Pancreas (tissue), 10 donors: ENCODE results near the gene ORM1. TPM values are rescaled to one million over a fixed set of nuclear protein-coding genes. Genes with fewer than 3 reads are reported as not detected.

Experiments used
- ATAC-seq, 4 donors: fragments of 200-7000 bp; cut with Tn5 transposase; one replicate each; pipeline versions ENCODE4 v1.8.0 to v1.9.1; 2020; ENCODE audit warnings: mild to moderate bottlenecking in 4 of 4, moderate library complexity in 4 of 4
- DNase-seq, 6 donors: peaks; one replicate each; pipeline ENCODE4 v3.0.0-alpha.2; 2020
- FAIRE-seq: peaks from 2 replicates; lab custom pipeline; 2012; peaks lifted over from hg19 to GRCh38; lab: Jason Lieb, UNC
- H3K27ac ChIP-seq, 4 donors: fragments of 200-600 bp; sonication (generic); 1 replicate in 3 of 4; 2 replicates in 1 of 4; pipeline versions ENCODE4 v1.5.0 to v1.8.0; 2020
- H3K27me3 ChIP-seq, 4 donors: fragments of 200-600 bp; one replicate each; pipeline ENCODE4 v1.8.0; 2021
- H3K36me3 ChIP-seq, 3 donors: fragments of 200-600 bp; sonication (generic) in 1 of 3; one replicate each; pipeline versions ENCODE4 v1.5.0 to v1.8.0; 2020 to 2021
- H3K4me1 ChIP-seq, 3 donors: fragments of 200-600 bp; one replicate each; pipeline ENCODE4 v1.8.0; 2021
- H3K4me3 ChIP-seq, 4 donors: fragments of 200-600 bp; sonication (generic) in 2 of 4; one replicate each; pipeline versions ENCODE4 v1.5.0 to v1.8.0; 2020 to 2021
- H3K9me3 ChIP-seq, 4 donors: fragments of 200-600 bp; one replicate each; pipeline ENCODE4 v1.8.0; 2021
- CTCF ChIP-seq, 4 donors: fragments of 200-600 bp; sonication (generic) in 3 of 4; IDR thresholded peaks; one replicate each; pipeline versions ENCODE4 v1.5.0 to v1.8.0; 2021; ENCODE audit warnings: antibody characterized with exemption in 4 of 4
- WGBS, 2 donors: extraction: QIAGEN DNeasy Blood & Tissue Kit; methylation state at CpG; one replicate each; pipeline ENCODE4 v1.1.7; 2013; 5-methylcytosine and 5-hydroxymethylcytosine counted together
- intact Hi-C, 3 donors: fragments of 100-400 bp; cut with DNase I; formaldehyde crosslinking; loops; one replicate each; pipeline versions ENCODE4 v1.11.1 to v1.14.2; 2022
- polyA plus RNA-seq, 2 donors: library from polyadenylated mRNA; stranded (reverse); fragments of 200-250 nt; gene quantifications; one replicate each; pipeline ENCODE4 v1.2.3, GENCODE V29; 2013
- total RNA-seq, 6 donors: library from RNA; stranded (reverse); fragmentation: NEBNext Ultra II Directional in 4 of 6; extraction: Animal tissue kit (Norgen Biotek cat#: 25700) in 4 of 6; gene quantifications; one replicate each; pipeline versions ENCODE4 v1.2.1 to v1.2.4, GENCODE V29; 2021 to 2023
- donor health status: healthy with polysubstance abuse.
- donor health status: DM: no; HTN: no; CAD: no; lungs with moderate emphysema.
- donor health status: DM: no; HTN: no; CAD: no.
- donor health status: control.
- donor health status: control.
- donor health status: Bipolar disorder and iron deficiency.
- donor health status: DM: yes; HTN: yes; CAD: no.
- donor health status: DM: no; HTN: no; CAD: no.
- donor health status: DM: no; HTN: no; CAD: no.
- donor health status: DM: yes; HTN: yes; CAD: no.

The ORM1 gene
- total and polyA plus RNA-seq, 8 donors: 0.38 to 10.2 (median 0.92) TPM; not detected in 3

GRCh38 chr9:114313186-114313585 is 9.7 kb upstream of the ORM1 start:
- no peak overlapping the region for H3K27ac ChIP-seq
- H3K4me3 ChIP-seq: no peak overlapping the region
- FAIRE-seq (no peak), DNase-seq (no peak), ATAC-seq (no peak)
- intact Hi-C loops: no loop called here
- H3K27me3 ChIP-seq: no peaks in the 10 kb centered on the region
- H3K36me3 ChIP-seq: peaks cover 0 to 6% (median 0%) of the 10 kb centered on the region in 3 donors
- H3K4me1 ChIP-seq: peaks cover 0 to 9% (median 0%) of the 10 kb centered on the region in 3 donors
- 86 to 89% methylated on average over 8 of the region's 8 CpGs for WGBS, 2 donors
- no peak for TF ChIP-seq CTCF (IDR thresholded peaks at IDR 0.05)
- H3K9me3 ChIP-seq: no peaks in the 10 kb centered on the region

GRCh38 chr9:114314256-114314867 is 8.5 kb upstream of the ORM1 start:
- intact Hi-C loops: no loop called here
- Histone ChIP-seq H3K4me3 (no peak overlapping the region), H3K4me1 (peaks cover 0 to 9% (median 0%) of the 10 kb centered on the region in 3 donors), H3K36me3 (peaks cover 0 to 6% (median 0%) of the 10 kb centered on the region in 3 donors), H3K27me3 (no peaks in the 10 kb centered on the region), H3K9me3 (no peaks in the 10 kb centered on the region), H3K27ac (peak overlapping the region in 2 of 4 donors; percentile 66 to 68)
- no peak for TF ChIP-seq CTCF (IDR thresholded peaks at IDR 0.05)
- ATAC-seq: no peak
- 83 to 87% methylated on average over 7 of the region's 7 CpGs for WGBS, 2 donors
- FAIRE-seq: no peak
- DNase-seq: peak in 1 of 6 donors; percentile 9

DNA sequence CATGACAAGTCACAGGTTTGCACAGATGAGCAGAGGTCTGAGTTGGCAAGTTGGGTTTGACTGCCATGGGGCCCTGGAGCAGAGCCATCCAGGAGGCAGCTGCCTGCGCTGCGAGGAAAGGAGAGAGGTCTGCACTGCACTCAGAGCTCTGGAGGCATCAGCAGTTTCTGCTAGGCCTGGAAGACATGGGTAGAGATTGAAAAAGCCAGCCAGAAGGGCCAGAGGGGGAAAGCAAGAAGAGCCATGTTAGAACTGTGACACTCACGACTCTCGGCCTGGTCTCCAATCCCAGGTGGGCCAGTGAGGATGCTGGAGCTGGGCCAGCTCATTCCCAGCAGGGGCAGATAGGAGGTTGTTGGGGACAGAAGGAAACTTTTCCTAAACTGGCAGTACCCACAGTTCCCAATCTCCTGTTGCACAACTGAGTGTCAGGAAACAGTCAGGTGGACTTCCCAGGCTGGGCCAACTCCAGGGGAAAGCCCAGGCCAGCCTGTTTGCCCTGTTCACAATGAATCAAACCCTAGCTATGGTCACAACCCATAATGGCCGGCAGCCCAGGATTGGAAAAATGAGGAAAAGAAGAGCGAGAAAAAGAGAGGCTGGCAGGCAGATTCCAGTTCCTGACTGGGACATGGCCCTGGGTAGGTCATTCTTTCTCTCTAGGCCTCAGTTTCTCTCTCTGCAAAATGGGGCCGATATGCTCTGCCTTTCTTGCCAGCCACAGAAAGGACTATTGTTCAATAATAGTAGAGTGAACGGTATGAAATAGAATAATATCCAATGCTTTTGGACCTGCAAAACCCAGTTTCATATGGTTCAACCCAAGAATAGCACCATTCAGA is 7.8 kb upstream of the ORM1 start:
- intact Hi-C loops: no loop called here
- H3K4me1 ChIP-seq: peaks cover 0 to 9% (median 0%) of the 10 kb centered on the region in 3 donors
- peaks cover 0 to 4% (median 0%) of the 10 kb centered on the region in 3 donors for H3K36me3 ChIP-seq
- no peaks in the 10 kb centered on the region for H3K27me3 ChIP-seq
- WGBS, 2 donors: 70 to 73% methylated on average over 8 of the region's 8 CpGs
- ATAC-seq (peak; percentile 17 to 92 (median 84)), DNase-seq (peak in 4 of 6 donors; percentile 18 to 71 (median 53)), FAIRE-seq (no peak)
- no peak overlapping the region for H3K4me3 ChIP-seq
- H3K9me3 ChIP-seq: no peaks in the 10 kb centered on the region
- peak overlapping the region in 2 of 4 donors; percentile 66 to 68 for H3K27ac ChIP-seq
- TF ChIP-seq CTCF (IDR thresholded peaks at IDR 0.05): no peak

DNA sequence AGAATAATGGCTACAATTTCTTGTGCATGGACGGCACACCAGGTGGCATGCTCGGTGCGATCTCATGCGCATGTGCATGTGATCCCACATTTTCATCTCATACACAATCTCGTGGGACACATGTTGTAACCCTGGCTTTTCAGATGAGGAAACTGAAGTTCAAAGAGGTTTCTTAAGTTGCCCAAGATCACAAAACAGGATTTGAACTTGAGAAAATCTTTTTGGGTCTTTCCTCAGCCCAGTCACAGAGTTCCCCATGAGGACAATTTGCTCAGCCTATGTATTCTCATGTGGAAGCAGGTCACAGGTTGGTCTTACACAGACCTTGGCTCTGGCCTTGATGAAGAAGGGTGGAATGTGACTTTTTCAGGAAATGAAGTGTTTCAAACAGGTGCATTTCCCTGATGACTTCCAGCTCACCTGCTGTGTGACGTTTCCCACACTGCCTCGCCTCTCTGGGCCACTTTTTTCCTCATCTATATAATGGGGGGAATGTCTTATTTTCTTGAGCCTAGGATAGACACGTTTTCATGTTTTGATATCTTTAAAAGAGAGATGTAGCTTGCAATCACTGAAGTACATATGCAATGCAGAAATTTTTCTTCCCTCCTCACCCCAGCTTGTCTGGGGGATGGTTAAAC is 7.1 kb upstream of the ORM1 start:
- no peaks in the 10 kb centered on the region for H3K36me3 ChIP-seq
- intact Hi-C loops: no loop called here
- FAIRE-seq (no peak), ATAC-seq (peak in 1 of 4 donors; percentile 10), DNase-seq (peak in 2 of 6 donors; percentile 6 to 8)
- TF ChIP-seq CTCF (IDR thresholded peaks at IDR 0.05): no peak
- H3K9me3 ChIP-seq: no peaks in the 10 kb centered on the region
- peak overlapping the region in 2 of 4 donors; percentile 66 to 68 for H3K27ac ChIP-seq
- H3K27me3 ChIP-seq: no peaks in the 10 kb centered on the region
- no peak overlapping the region for H3K4me3 ChIP-seq
- H3K4me1 ChIP-seq: peaks cover 0 to 9% (median 0%) of the 10 kb centered on the region in 3 donors
- WGBS, 2 donors: 74 to 76% methylated on average over 8 of the region's 8 CpGs
